ENCODE measurements around the gene REC114.

The REC114 gene

DNA sequence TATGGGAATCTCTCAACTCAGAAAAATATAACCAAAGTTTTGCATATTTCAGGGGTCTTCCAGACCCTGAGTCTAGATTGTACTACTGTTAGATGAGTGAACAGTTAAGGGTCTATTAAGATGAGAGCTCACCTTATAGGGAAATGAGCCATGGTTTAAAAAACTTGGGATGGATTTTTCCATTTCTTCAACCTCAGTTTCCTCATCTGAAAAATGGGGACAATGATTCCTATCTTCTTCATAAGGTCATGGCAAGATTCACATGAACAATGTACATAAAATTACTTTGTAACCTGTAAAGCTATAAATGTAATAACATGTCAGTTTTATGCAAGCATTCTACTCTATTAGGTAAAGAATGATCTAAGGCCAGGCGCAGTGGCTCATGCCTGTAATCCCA lies 161.5 kb downstream of the REC114 start:
- no peak for DNase-seq (ENCODE audit: low spot score)

DNA sequence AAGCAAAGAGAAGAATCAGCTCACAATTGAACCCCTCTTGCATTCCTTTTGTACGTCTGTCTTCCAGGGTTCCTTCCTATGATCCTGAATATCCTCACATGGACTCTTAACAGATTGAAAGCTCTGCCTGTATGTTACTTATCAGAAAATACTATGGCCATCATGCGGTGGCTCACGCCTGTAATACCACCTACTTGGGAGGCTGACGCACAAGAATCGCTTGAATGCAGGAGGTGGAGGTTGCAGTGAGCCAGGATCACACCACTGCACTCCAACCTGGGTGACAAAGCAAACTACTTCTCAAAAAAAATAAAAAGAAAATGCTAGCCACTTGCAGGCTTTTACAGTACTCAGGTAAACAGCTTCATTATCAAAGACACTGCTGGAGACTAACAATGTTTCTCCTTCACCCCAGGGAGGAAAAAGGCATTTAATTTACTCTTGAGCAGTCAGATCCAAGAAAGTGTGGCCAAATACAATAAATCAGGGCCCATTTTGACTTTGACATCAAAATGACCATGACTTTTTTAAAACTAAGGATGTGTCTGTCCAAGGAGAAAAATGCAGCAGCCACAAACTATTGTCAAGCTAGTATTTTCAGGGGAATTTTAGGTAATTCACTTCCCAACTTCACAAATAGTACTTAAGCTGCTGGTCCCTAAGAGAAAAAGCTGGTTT lies 162.9 kb downstream of the REC114 start:
- no peak for DNase-seq (ENCODE audit: low spot score)

DNA sequence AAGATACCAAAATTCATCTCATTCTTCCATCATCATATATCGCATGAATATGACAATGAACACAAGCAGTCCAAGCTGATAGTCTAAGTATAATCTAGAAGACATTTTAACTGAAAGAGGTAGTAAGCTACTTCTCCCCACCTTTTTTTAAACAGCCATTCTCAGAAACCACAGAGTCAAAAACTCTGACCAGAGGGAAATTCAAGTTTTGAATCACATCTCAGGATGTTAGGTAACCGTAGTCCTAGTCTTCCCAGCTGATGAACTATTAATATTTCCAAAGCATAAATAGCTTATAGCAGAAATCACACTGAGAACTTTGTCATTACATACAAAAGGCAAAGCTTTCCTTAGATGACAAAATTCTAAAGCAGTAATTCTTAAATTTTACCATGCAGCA lies 164.4 kb downstream of the REC114 start:
- DNase-seq (ENCODE audit: low spot score), result no peak

DNA sequence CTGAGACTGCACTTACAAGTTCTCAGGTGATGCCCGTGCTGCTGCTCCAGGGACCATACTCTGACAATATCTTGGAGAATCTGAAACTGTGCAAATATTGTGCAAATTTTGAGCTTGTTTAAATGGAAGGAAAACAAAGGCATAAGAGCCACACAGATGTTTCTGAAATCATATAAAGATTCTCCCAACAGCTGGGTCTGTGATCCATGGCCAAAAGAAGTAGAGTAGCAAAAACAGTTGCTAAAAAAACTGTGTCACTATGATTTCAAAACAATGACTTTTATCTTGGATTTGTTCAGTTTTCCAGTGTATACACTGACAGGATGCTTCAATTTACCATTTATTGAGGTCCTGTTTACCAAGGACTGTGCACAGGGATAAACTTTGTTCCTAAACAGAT lies 164.9 kb downstream of the REC114 start:
- DNase-seq (ENCODE audit: low spot score), result no peak

DNA sequence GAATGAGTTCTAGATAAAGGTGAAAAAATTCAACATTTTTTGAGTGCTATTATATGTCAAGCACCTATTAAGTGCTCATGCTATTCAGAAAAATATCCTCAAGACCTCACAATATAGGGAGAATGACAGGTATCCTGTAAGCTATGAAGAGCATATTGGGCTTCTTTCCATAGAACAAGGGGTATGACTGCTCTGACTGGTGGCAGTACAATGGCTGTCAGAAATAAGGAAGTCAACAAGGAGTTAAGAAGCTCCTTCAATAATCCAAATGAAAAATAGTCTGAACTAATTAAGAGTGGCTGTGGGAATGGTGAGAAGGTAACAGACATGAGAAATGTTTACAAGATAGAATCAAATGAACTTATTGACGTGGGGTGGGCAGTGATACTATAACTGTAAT lies 165.5 kb downstream of the REC114 start:
- no peak for DNase-seq (ENCODE audit: low spot score)

DNA sequence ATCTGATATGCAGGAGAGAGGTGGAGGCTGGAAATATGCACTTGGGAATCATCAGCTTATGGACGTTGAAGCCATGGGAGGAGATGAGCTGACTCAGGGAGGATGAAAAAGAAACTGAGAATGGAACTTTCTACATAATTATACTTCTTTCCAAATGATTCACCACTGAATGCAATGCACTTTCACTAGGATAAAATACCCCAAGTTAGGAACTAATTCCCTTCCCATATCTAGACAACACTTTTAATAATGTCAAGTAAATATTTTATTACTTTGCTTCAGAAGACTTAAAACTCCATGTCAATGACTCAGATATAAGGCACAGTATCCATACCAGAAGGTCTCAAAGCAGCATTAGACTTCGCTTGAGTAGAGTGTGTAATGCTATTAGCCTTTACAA lies 166.0 kb downstream of the REC114 start:
- DNase-seq (ENCODE audit: low spot score), result no peak
